ENCODE measurements around the gene ZFP90.

ZFP90 gene

DNA sequence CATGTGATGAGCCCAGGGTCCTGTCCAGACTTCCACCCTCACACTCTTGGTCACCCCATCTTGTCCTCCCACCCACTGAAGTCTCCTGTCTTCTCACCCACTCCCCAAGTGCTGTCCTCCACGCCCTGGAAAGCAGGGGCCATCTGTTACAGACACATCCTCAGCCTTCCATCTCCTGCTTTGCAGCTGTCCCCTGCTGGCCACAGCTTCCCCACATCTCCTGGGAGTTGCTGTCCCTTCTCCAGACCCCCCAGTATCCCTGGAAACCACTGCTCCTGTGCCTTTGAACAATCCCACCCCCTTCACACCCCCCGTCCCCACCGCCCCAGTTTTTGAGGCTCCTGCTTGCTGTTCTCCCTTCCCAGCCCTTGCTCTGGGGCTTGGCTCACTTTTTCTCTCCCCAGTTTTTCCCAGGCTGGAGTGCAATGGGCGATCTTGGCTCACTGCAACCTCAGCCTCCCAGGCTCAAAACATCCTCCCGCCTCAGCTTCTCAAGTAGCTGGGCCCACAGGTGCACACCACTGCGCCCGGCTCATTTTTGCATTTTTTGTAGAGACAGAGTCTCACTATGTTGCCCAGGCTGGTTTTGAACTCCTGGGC is 30.4 kb upstream of the ZFP90 start:
- no peak for TF ChIP-seq SIN3A (IDR thresholded peaks at IDR 0.05; ENCODE audit: borderline replicate concordance, insufficient read depth, low read length)
- no peak for TF ChIP-seq FOXP2 (optimal IDR thresholded peaks at IDR 0.05; ENCODE audit: borderline replicate concordance, extremely low read depth, extremely low read length, insufficient read depth)
- no peak for TF ChIP-seq POLR2AphosphoS5 (IDR thresholded peaks at IDR 0.05; ENCODE audit: low read depth, low read length)
- no peak for TF ChIP-seq TAF1 (IDR thresholded peaks at IDR 0.05; ENCODE audit: borderline replicate concordance, insufficient read depth, low read length)
- TF ChIP-seq, protein P1, sequence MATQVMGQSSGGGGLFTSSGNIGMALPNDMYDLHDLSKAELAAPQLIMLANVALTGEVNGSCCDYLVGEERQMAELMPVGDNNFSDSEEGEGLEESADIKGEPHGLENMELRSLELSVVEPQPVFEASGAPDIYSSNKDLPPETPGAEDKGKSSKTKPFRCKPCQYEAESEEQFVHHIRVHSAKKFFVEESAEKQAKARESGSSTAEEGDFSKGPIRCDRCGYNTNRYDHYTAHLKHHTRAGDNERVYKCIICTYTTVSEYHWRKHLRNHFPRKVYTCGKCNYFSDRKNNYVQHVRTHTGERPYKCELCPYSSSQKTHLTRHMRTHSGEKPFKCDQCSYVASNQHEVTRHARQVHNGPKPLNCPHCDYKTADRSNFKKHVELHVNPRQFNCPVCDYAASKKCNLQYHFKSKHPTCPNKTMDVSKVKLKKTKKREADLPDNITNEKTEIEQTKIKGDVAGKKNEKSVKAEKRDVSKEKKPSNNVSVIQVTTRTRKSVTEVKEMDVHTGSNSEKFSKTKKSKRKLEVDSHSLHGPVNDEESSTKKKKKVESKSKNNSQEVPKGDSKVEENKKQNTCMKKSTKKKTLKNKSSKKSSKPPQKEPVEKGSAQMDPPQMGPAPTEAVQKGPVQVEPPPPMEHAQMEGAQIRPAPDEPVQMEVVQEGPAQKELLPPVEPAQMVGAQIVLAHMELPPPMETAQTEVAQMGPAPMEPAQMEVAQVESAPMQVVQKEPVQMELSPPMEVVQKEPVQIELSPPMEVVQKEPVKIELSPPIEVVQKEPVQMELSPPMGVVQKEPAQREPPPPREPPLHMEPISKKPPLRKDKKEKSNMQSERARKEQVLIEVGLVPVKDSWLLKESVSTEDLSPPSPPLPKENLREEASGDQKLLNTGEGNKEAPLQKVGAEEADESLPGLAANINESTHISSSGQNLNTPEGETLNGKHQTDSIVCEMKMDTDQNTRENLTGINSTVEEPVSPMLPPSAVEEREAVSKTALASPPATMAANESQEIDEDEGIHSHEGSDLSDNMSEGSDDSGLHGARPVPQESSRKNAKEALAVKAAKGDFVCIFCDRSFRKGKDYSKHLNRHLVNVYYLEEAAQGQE (IDR thresholded peaks at IDR 0.05; ENCODE audit: insufficient read depth in 1 of 2, low read depth in 2 of 2, low read length in 2 of 2): no peak

DNA sequence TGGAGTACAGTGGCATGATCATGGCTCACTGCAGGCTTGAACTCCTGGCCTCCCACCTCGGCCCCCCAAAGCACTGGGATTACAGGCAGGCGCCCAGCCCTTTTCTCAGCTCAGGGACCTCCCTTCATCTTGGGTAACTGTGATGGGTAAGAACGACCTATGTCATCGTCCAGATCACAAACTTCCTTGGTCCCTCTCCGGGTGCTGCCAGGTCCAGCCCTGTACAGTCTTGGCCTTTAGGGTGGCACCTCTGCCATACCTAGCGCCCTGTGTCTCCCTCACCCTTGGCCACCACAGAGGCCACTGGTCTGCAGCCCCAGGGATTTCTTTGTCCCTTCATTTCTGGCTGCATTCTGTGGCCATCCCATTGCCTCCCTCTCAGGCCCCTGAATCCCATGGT is 29.7 kb upstream of the ZFP90 start:
- TF ChIP-seq FOXP2 (optimal IDR thresholded peaks at IDR 0.05; ENCODE audit: borderline replicate concordance, extremely low read depth, extremely low read length, insufficient read depth) (no peak), SIN3A (IDR thresholded peaks at IDR 0.05; ENCODE audit: borderline replicate concordance, insufficient read depth, low read length) (no peak), POLR2AphosphoS5 (IDR thresholded peaks at IDR 0.05; ENCODE audit: low read depth, low read length) (no peak)

DNA sequence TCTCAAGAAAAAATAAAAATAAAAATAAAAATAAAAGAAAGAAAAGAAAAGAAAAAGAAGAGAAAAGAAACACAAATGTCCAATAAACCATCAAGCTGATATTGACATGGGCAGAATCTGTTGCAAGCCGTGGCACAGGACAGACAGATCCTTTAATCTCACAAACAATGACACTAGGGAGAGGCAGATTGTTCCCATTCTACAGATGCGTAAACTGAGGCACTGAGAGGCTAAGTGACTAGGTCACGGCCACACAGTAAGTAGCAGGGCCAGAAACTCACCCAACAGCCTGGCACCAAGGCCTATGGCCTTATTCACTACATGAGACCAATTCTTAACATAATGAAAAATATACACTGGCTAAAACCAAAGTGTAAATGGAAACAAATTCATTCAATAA is 28.3 kb upstream of the ZFP90 start:
- TF ChIP-seq, protein P1 (IDR thresholded peaks at IDR 0.05; ENCODE audit: insufficient read depth in 1 of 2, low read depth in 2 of 2, low read length in 2 of 2): no peak
- TF ChIP-seq POLR2AphosphoS5 (IDR thresholded peaks at IDR 0.05; ENCODE audit: low read depth, low read length) (no peak), FOXP2 (optimal IDR thresholded peaks at IDR 0.05; ENCODE audit: borderline replicate concordance, extremely low read depth, extremely low read length, insufficient read depth) (no peak), SIN3A (IDR thresholded peaks at IDR 0.05; ENCODE audit: borderline replicate concordance, insufficient read depth, low read length) (no peak), TAF1 (IDR thresholded peaks at IDR 0.05; ENCODE audit: borderline replicate concordance, insufficient read depth, low read length) (no peak)

DNA sequence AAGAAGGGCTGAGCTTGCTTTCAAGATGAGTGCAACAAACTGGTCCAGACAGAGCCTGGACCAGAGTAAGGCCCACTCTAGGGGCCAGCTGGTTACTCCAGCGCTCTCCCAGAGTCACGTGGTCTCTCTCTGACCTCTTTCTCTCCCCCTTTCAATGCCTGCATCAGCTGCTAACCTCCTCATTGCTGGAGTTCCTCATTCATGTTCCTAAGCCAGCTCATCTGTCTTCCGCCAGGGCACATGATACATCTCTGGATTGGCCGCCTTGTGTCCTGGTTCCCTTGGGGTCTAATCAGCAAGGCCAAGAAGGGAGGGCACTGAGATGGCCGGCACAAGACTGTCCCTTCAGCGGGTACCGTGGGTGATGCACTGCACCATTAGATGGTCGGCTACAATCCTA is 26.9 kb upstream of the ZFP90 start:
- no peak for TF ChIP-seq POLR2AphosphoS5 (IDR thresholded peaks at IDR 0.05; ENCODE audit: low read depth, low read length)
- TF ChIP-seq TAF1 (IDR thresholded peaks at IDR 0.05; ENCODE audit: borderline replicate concordance, insufficient read depth, low read length): no peak
- TF ChIP-seq, protein P1 (IDR thresholded peaks at IDR 0.05; ENCODE audit: insufficient read depth in 1 of 2, low read depth in 2 of 2, low read length in 2 of 2): no peak
- no peak for TF ChIP-seq SIN3A (IDR thresholded peaks at IDR 0.05; ENCODE audit: borderline replicate concordance, insufficient read depth, low read length)
- TF ChIP-seq FOXP2 (optimal IDR thresholded peaks at IDR 0.05; ENCODE audit: borderline replicate concordance, extremely low read depth, extremely low read length, insufficient read depth): no peak

DNA sequence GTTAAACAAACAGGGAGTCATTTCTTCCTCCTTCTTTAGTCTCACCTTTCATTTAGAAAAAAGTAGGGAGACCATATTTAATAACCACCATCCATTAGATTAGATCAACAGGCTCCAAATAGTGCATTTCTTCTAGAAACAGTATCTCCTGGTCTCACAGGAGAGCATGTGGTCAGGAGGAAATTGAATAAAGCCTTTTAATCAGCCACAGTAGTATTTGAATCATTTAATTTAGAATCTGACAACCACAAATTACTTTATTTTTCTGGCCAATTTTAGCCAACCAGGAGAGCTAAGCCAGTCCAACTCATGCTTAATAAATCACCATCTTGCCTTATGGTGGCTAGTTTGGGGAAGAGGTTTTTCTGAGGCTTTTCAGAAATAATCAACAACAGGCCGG is 26.3 kb upstream of the ZFP90 start:
- TF ChIP-seq, protein P1 (IDR thresholded peaks at IDR 0.05; ENCODE audit: insufficient read depth in 1 of 2, low read depth in 2 of 2, low read length in 2 of 2): no peak
- no peak for TF ChIP-seq TAF1 (IDR thresholded peaks at IDR 0.05; ENCODE audit: borderline replicate concordance, insufficient read depth, low read length)
